Liver (tissue), 9 donors: ENCODE measurements around the gene EGFLAM. TPM values are rescaled to one million over a fixed set of nuclear protein-coding genes. Genes with fewer than 3 reads are reported as not detected.

Experiments
- DNase-seq: peaks from one replicate; pipeline ENCODE4 v3.0.0-alpha.2; 2017; ENCODE audit warnings: low spot score
- H3K27ac ChIP-seq, 2 donors: one replicate each; pipeline ENCODE4 v1.7.0; 2013; ENCODE audit warnings: inconsistent platforms in 2 of 2, low read length in 2 of 2, control low read depth in 1 of 2, low read depth in 1 of 2, mild to moderate bottlenecking in 1 of 2
- H3K27me3 ChIP-seq, 4 donors: one replicate each; pipeline versions ENCODE4 v1.6.1 to v1.7.0; 2013; ENCODE audit warnings: low read length in 3 of 4, inconsistent platforms in 1 of 4, mild to moderate bottlenecking in 1 of 4, moderate library complexity in 1 of 4; ENCODE audit not compliant: control insufficient read depth in 4 of 4, insufficient read depth in 4 of 4
- H3K36me3 ChIP-seq, 4 donors: one replicate each; pipeline versions ENCODE4 v1.6.1 to v1.7.0; 2013; ENCODE audit warnings: low read length in 3 of 4, mild to moderate bottlenecking in 3 of 4, low read depth in 1 of 4, moderate library complexity in 1 of 4; ENCODE audit not compliant: control insufficient read depth in 4 of 4, insufficient read depth in 3 of 4
- H3K4me1 ChIP-seq, 4 donors: one replicate each; pipeline versions ENCODE4 v1.6.1 to v1.7.0; 2013; ENCODE audit warnings: low read length in 3 of 4, mild to moderate bottlenecking in 3 of 4, moderate library complexity in 1 of 4; ENCODE audit not compliant: control insufficient read depth in 4 of 4, insufficient read depth in 4 of 4
- H3K4me3 ChIP-seq, 3 donors: one replicate each; pipeline versions ENCODE4 v1.6.1 to v1.7.0; 2013; ENCODE audit warnings: low read length in 3 of 3, control low read depth in 1 of 3, low read depth in 1 of 3, mild to moderate bottlenecking in 1 of 3
- H3K9ac ChIP-seq, 2 donors: one replicate each; pipeline ENCODE4 v1.7.0; 2013; ENCODE audit warnings: low read length in 2 of 2, mild to moderate bottlenecking in 2 of 2, moderate library complexity in 2 of 2, control low read depth in 1 of 2, low read depth in 1 of 2
- H3K9me3 ChIP-seq, 4 donors: one replicate each; pipeline versions ENCODE4 v1.6.1 to v1.7.0; 2013; ENCODE audit warnings: low read length in 3 of 4; ENCODE audit not compliant: control insufficient read depth in 4 of 4
- EGR1 ChIP-seq, 2 donors: IDR thresholded peaks; 2 replicates each; pipeline ENCODE4 v1.6.1; 2016 to 2018; ENCODE audit warnings: antibody characterized with exemption in 2 of 2, low read depth in 2 of 2
- FOXA1 ChIP-seq: IDR thresholded peaks from 2 replicates; pipeline ENCODE4 v1.6.1; 2016; ENCODE audit warnings: antibody characterized with exemption
- FOXA2 ChIP-seq: IDR thresholded peaks from 2 replicates; pipeline ENCODE4 v1.6.1; 2016; ENCODE audit warnings: antibody characterized with exemption
- GABPA ChIP-seq, 2 donors: IDR thresholded peaks in 1 of 2; conservative IDR thresholded peaks in 1 of 2; 2 replicates each; pipeline ENCODE4 v1.6.1; 2016; ENCODE audit warnings: antibody characterized with exemption in 2 of 2, mild to moderate bottlenecking in 1 of 2, moderate library complexity in 1 of 2
- HNF4A ChIP-seq, 2 donors: conservative IDR thresholded peaks; 2 replicates each; pipeline ENCODE4 v1.6.1; 2016; ENCODE audit warnings: antibody characterized with exemption in 2 of 2, mild to moderate bottlenecking in 2 of 2
- HNF4G ChIP-seq: IDR thresholded peaks from 2 replicates; pipeline ENCODE4 v1.6.1; 2016; ENCODE audit warnings: antibody characterized with exemption
- JUND ChIP-seq, 2 donors: IDR thresholded peaks; 2 replicates each; pipeline ENCODE4 v1.6.1; 2016; ENCODE audit warnings: antibody characterized with exemption in 2 of 2
- NR2F2 ChIP-seq: IDR thresholded peaks from 2 replicates; pipeline ENCODE4 v1.6.1; 2016; ENCODE audit warnings: antibody characterized with exemption
- RAD21 ChIP-seq, 2 donors: IDR thresholded peaks; 2 replicates each; pipeline ENCODE4 v1.6.1; 2016; ENCODE audit warnings: antibody characterized with exemption in 2 of 2, mild to moderate bottlenecking in 2 of 2
- RXRA ChIP-seq, 2 donors: IDR thresholded peaks; 2 replicates each; pipeline ENCODE4 v1.6.1; 2017 to 2018; ENCODE audit warnings: antibody characterized with exemption in 2 of 2, mild to moderate bottlenecking in 1 of 2
- SP1 ChIP-seq: IDR thresholded peaks from 2 replicates; pipeline ENCODE4 v1.6.1; 2018; ENCODE audit warnings: antibody characterized with exemption, mild to moderate bottlenecking
- TAF1 ChIP-seq: conservative IDR thresholded peaks from 2 replicates; pipeline ENCODE4 v1.6.1; 2016; ENCODE audit warnings: antibody characterized with exemption, mild to moderate bottlenecking
- YY1 ChIP-seq: IDR thresholded peaks from 2 replicates; pipeline ENCODE4 v1.6.1; 2016; ENCODE audit warnings: antibody characterized with exemption, mild to moderate bottlenecking
- WGBS: extraction: QIAGEN DNeasy Blood & Tissue Kit; methylation state at CpG from one replicate; pipeline ENCODE4 v1.1.7; 2013; 5-methylcytosine and 5-hydroxymethylcytosine counted together
- polyA plus RNA-seq, 2 donors: library from polyadenylated mRNA; stranded (reverse) in 1 of 2; unstranded in 1 of 2; fragments of 200-250 nt in 1 of 2; fragments of >200 nt in 1 of 2; fragmentation: Nextera tagmentation in 1 of 2; extraction: Ambion mirVana in 1 of 2; gene quantifications; one replicate each; pipeline versions ENCODE4 v1.2.1 to v1.2.3, GENCODE V29; 2013 to 2015
- total RNA-seq, 2 donors: library from RNA; depleted of rRNA; stranded (reverse); fragments of >200 nt; gene quantifications; one replicate each; pipeline ENCODE4 v1.2.3, GENCODE V29; 2014
- TF ChIP-seq, protein P1 (sequence below): fragments of 150-350 bp; IDR thresholded peaks from 2 replicates; pipeline ENCODE4 v1.5.1; 2017; ENCODE audit warnings: improper control_type of control experiment, low read depth, low read length; ENCODE audit not compliant: missing input control
- TF ChIP-seq, protein P2 (sequence below): IDR thresholded peaks from 2 replicates; pipeline ENCODE4 v1.6.1; 2016; ENCODE audit warnings: antibody characterized with exemption, mild to moderate bottlenecking
- TF ChIP-seq, protein P3 (sequence below): IDR thresholded peaks from 2 replicates; pipeline ENCODE4 v1.6.1; 2016; ENCODE audit warnings: antibody characterized with exemption
- TF ChIP-seq, protein P4 (sequence below): IDR thresholded peaks from 2 replicates; pipeline ENCODE4 v1.6.1; 2016; ENCODE audit warnings: antibody characterized with exemption
- TF ChIP-seq, protein P5 (sequence below): IDR thresholded peaks from 2 replicates; pipeline ENCODE4 v1.6.1; 2016; ENCODE audit warnings: antibody characterized with exemption
- donor health status: healthy.
- donor health status: healthy.
- donor health status: healthy.
- donor health status: healthy.
- donor health status: healthy.

Gene EGFLAM
- total and polyA plus RNA-seq, 4 donors, result 1.1 to 4.9 (median 1.9) TPM

DNA sequence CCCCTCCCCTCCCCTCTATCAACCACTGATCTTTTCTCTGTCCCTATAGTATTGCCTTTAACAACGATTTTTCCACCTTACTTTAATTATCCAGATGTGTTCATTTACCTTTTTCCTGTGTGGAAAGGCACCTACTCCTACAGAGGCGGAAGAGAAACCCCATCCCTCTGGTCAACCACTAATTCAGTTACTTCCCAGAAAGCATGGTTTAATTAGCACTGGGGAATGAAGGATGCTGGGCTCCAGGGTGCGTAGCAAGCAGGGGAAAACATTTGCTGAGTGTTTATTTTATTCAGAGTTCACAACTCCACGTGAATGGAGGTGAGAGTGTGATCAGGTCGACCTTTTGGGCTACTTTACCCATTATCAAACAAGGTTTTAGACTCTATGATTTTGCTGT is 16.7 kb upstream of the EGFLAM start:
- H3K9me3 ChIP-seq, result peaks cover 0 to 3% (median 0%) of the 10 kb centered on the region in 4 donors
- no peak overlapping the region for H3K9ac ChIP-seq
- no peak overlapping the region for H3K4me3 ChIP-seq
- WGBS, result 63% methylated on average over 5 of the region's 5 CpGs
- no peak overlapping the region for H3K27ac ChIP-seq
- DNase-seq, result no peak
- H3K4me1 ChIP-seq, result peaks cover 0 to 3% (median 0%) of the 10 kb centered on the region in 4 donors
- no peaks in the 10 kb centered on the region for H3K36me3 ChIP-seq
- no peaks in the 10 kb centered on the region for H3K27me3 ChIP-seq
- no peak for TF ChIP-seq RAD21 (IDR thresholded peaks at IDR 0.05)

DNA sequence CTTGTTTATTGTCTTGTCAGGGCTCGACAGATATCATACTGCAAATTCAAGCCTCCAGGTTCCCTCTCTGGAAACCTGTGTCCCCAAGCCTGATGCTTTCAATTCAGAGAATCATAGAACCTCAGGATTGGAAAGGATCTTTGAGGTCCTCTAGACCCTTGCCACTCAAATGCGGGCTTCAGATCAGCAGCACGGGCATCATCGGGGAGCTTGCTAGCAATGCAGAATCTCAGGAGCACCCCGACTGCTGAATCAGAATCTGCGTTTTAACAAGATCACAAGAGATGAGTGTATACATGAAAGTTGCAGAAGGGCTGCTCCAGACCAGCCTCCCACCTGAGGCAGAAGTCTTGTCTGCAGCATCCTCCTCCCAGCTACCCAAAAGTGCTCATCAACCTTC is 13.1 kb upstream of the EGFLAM start:
- H3K27ac ChIP-seq, result no peak overlapping the region
- TF ChIP-seq FOXA1, result no peak
- no peak for TF ChIP-seq NR2F2
- no peak for TF ChIP-seq FOXA2
- no peak for TF ChIP-seq GABPA (IDR thresholded peaks at IDR 0.05 in 1 of 2, conservative IDR thresholded peaks at IDR 0.05 in 1 of 2)
- no peak for TF ChIP-seq EGR1 (IDR thresholded peaks at IDR 0.05; ENCODE audit: low read depth in 2 of 2)
- no peak for TF ChIP-seq TAF1
- TF ChIP-seq HNF4G, result no peak
- TF ChIP-seq SP1, result no peak
- TF ChIP-seq, protein P1, sequence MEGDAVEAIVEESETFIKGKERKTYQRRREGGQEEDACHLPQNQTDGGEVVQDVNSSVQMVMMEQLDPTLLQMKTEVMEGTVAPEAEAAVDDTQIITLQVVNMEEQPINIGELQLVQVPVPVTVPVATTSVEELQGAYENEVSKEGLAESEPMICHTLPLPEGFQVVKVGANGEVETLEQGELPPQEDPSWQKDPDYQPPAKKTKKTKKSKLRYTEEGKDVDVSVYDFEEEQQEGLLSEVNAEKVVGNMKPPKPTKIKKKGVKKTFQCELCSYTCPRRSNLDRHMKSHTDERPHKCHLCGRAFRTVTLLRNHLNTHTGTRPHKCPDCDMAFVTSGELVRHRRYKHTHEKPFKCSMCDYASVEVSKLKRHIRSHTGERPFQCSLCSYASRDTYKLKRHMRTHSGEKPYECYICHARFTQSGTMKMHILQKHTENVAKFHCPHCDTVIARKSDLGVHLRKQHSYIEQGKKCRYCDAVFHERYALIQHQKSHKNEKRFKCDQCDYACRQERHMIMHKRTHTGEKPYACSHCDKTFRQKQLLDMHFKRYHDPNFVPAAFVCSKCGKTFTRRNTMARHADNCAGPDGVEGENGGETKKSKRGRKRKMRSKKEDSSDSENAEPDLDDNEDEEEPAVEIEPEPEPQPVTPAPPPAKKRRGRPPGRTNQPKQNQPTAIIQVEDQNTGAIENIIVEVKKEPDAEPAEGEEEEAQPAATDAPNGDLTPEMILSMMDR, result no peak
- TF ChIP-seq YY1, result no peak
- TF ChIP-seq, protein P2, sequence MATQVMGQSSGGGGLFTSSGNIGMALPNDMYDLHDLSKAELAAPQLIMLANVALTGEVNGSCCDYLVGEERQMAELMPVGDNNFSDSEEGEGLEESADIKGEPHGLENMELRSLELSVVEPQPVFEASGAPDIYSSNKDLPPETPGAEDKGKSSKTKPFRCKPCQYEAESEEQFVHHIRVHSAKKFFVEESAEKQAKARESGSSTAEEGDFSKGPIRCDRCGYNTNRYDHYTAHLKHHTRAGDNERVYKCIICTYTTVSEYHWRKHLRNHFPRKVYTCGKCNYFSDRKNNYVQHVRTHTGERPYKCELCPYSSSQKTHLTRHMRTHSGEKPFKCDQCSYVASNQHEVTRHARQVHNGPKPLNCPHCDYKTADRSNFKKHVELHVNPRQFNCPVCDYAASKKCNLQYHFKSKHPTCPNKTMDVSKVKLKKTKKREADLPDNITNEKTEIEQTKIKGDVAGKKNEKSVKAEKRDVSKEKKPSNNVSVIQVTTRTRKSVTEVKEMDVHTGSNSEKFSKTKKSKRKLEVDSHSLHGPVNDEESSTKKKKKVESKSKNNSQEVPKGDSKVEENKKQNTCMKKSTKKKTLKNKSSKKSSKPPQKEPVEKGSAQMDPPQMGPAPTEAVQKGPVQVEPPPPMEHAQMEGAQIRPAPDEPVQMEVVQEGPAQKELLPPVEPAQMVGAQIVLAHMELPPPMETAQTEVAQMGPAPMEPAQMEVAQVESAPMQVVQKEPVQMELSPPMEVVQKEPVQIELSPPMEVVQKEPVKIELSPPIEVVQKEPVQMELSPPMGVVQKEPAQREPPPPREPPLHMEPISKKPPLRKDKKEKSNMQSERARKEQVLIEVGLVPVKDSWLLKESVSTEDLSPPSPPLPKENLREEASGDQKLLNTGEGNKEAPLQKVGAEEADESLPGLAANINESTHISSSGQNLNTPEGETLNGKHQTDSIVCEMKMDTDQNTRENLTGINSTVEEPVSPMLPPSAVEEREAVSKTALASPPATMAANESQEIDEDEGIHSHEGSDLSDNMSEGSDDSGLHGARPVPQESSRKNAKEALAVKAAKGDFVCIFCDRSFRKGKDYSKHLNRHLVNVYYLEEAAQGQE, result no peak
- TF ChIP-seq RXRA (IDR thresholded peaks at IDR 0.05), result no peak
- no peak for TF ChIP-seq JUND (IDR thresholded peaks at IDR 0.05)
- TF ChIP-seq, protein P3, sequence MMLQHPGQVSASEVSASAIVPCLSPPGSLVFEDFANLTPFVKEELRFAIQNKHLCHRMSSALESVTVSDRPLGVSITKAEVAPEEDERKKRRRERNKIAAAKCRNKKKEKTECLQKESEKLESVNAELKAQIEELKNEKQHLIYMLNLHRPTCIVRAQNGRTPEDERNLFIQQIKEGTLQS, result no peak
- no peak for TF ChIP-seq HNF4A (conservative IDR thresholded peaks at IDR 0.05)
- TF ChIP-seq RAD21 (IDR thresholded peaks at IDR 0.05), result no peak
- TF ChIP-seq, protein P4, sequence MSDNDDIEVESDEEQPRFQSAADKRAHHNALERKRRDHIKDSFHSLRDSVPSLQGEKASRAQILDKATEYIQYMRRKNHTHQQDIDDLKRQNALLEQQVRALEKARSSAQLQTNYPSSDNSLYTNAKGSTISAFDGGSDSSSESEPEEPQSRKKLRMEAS, result no peak
- TF ChIP-seq, protein P5, sequence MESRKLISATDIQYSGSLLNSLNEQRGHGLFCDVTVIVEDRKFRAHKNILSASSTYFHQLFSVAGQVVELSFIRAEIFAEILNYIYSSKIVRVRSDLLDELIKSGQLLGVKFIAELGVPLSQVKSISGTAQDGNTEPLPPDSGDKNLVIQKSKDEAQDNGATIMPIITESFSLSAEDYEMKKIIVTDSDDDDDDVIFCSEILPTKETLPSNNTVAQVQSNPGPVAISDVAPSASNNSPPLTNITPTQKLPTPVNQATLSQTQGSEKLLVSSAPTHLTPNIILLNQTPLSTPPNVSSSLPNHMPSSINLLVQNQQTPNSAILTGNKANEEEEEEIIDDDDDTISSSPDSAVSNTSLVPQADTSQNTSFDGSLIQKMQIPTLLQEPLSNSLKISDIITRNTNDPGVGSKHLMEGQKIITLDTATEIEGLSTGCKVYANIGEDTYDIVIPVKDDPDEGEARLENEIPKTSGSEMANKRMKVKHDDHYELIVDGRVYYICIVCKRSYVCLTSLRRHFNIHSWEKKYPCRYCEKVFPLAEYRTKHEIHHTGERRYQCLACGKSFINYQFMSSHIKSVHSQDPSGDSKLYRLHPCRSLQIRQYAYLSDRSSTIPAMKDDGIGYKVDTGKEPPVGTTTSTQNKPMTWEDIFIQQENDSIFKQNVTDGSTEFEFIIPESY, result no peak
- WGBS, result 93% methylated on average over 6 of the region's 6 CpGs

More for the DNA sequence above, 13.1 kb upstream of the EGFLAM start:
- no peak overlapping the region for H3K9ac ChIP-seq
- H3K4me1 ChIP-seq, result no peaks in the 10 kb centered on the region
- peaks cover 0 to 3% (median 0%) of the 10 kb centered on the region in 4 donors for H3K9me3 ChIP-seq
- no peak for DNase-seq
- H3K27me3 ChIP-seq, result peaks cover 0 to 2% (median 0%) of the 10 kb centered on the region in 4 donors
- H3K36me3 ChIP-seq, result no peaks in the 10 kb centered on the region
- no peak overlapping the region for H3K4me3 ChIP-seq
